ENCODE measurements around the gene WDR27.
"Not testable (repeated sequence)": the region's sequence is repeated elsewhere in the genome, so short reads cannot be mapped to it uniquely, and the experiment has no call there.

The WDR27 gene

DNA sequence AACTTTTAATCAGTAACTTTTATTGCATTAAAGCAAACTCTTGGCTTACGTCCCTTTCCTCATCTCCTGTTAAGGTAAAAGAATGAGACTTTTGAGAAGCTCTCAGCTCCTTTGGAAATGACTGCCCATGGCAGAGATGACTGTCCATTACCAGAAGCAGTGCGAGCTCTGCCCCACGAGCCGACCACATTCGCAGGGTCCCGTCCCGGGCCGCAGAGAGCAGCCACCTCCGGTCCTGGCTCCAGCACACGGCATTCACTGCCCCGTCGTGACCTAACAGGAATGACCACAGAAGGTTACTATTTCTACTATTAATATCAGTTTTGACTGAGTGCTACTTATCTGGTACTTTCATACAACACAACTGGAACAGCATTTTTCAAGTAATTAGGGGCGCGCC, 63.4 kb downstream of the WDR27 start:
- DNase-seq, result no peak

DNA sequence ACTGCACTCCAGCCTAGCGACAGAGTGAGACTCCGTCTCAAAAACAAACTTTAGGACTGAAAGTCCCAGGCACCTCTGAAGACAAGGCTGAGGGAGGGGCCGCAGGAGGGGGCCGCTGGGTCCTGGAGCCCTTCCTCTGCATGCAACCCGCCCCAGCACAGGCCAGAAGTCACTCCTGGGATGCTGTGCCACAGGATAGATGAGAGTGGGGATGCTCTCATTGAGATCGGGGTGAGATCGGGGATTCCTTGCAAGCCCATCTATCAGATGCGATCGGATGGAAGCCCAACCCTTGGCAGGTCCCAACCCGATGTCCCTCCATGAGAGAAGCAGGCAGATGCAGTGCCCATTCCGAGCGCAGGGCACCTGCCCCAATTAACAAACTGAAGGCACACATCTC, 66.5 kb downstream of the WDR27 start:
- DNase-seq, result no peak

DNA sequence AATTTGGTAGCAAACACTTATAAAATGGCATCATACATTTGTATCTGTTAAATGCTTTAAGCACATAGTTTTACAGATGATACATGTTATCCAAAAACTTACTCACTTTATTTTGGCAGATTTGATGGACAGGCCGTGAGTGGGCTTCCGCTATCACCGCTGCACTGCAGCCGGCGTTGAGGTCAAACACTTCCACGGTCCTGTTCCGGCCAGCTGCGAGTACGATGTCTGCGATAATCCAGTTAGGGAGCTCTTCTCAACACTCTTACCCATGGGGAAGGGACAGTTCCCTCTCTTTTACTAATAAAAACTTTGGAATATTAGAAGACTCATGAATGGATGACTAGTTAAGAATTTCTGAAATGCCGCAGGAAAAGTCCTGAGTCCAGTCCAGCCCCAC, 69.0 kb downstream of the WDR27 start:
- DNase-seq, result no peak

DNA sequence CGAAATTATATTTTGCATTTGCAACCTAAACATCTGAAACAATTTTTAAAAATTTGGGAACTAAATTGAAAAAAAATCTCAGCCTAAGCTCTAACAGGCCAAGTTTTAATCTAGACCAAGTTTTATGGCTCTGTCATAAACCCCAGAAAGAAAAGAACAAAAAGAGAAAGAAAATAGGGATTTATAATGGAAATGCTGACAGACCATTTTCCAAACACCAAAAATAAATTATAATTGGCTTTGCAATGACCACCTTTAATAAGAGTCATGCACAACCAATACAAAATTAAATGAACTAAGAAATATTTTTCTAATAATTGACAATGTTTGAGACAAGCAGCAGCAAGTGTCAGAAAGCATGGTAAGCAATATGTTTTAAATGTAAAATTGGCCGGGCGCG, 72.6 kb downstream of the WDR27 start:
- DNase-seq, result no peak

DNA sequence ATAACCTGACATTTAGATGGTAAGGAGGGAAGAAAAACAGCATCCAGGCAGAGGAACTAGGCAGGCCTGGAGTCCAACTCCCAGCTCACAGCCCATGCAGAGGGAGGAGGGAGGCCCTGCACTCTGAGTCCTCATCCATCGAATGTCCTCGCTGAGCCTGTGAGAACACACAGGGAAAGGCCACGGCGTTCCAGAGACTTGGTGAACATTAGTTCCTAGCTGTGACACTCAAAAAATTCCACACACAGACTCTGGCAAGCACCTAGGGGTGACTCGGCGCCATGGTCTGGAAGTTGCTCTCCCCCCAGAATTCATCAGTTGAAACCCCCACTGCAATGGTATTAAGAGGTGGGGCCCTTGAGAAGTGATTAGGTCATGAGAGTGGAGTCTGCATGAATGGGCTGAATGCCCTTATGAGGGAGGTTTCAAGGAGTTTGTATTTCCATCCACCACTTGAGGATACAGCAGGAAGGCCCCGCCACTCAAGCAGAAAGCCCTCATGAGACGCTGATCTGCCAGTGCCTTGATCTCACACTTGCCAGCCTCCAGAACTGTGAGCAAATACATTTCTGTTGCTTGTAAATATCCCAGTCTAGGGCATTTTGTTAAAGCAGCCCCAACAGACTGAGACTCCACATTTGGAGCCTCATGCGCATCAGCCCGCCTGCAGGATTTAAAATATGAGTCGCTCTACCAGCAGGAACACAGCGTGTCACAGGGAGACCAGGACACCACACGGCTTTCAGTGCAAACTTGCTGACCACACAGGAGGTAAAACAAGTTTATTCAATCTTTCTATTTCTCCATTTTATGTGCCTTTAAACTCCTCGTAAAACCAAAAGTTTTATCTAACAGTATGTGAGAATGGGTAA, 73.9 kb downstream of the WDR27 start:
- no peak for DNase-seq

DNA sequence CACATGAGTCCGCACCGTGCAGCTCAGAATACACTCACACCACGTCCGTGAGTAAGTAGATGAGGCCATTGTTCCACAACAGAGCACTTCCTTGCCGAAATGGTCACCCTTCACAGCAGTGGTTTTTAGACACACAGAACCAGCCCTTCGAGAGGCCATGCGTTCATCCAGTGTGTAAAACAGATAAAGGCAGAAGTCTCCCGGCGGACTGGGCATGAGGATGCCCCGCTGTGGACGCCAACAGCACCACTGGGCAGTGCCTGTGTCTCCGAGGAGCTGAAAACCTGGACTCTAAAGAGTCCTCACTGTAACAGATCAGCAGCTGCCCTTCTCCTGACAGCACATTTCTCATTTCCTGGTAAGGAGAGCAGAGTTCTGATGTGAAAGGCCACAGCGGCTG, 75.2 kb downstream of the WDR27 start:
- no peak for DNase-seq

DNA sequence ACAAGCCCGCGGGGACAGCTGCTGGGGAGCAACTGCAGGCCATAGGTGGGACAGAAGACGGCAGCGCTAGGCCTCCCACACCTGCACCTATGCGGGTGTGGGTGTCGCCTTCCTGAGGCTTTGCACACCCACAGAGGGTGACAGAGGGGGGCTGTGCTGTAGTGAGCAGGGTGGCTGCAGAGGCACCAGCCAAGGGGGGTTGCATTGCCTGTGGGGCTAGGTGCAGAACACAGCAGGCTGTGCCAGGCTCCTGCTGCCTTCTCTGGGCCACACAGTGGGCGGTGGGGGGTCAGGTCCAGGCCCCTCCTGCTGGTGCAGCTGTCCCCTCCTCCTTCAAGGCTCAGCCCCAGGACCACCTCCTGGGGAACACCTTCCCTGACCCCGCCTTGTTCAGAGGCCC, 75.7 kb downstream of the WDR27 start:
- no peak for DNase-seq

DNA sequence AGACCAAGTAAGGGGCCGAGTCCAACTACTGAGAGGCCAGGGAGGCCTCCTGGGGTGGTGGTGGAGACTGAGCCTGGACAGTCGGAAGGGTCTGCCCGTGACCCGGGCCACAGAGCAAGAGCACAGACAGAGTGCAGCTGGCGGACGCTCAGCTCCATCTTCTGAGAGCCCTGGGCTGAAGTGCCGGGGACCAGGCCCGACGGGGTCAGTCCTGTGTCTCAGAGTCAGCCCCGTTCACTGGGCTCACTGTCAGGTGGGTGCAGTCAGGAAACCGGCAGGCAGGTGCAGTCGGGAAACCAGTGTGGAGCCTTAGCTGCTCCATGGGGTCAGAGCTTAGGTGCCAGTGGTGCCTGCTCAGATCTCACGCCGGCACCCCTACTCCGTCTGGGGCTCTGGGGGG, 76.5 kb downstream of the WDR27 start:
- no peak for DNase-seq

DNA sequence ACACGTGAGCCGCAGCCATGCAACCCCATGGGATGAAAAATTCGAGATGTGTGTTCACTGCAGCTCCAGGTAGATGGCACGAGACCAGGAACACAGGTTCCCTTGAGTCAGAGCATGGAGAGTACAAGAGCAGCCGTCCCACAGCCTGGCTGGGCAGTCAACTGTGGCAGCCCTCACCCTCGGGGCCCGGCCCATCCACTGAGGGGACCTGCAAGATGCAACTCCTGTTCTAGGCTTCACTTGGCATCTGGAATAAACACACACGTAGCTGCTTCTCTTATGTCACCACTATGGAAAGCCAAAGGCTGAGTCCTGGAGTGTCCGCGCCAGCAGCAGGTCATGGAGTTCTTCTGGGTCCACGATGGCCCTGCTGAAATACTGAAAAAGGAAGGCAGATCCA, 77.0 kb downstream of the WDR27 start:
- no peak for DNase-seq

DNA sequence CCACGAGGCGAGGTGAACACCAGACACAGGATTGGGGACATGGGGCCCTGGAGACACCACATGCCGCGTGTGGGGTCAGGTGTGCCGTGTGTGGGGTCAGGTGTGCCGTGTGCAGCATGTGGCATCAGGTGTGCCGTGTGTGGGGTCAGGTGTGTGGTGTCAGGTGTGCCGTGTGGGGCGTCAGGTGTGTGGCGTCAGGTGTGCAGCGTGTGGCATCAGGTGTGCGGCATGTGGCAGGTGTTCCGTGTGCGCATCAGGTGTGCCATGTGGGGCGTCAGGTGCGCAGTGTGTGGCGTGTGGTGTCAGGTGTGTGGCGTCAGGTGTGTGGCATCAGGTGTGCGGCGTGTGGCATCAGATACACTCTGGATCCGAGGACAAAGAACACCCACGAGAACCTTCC, 77.9 kb downstream of the WDR27 start:
- no peak for DNase-seq

DNA sequence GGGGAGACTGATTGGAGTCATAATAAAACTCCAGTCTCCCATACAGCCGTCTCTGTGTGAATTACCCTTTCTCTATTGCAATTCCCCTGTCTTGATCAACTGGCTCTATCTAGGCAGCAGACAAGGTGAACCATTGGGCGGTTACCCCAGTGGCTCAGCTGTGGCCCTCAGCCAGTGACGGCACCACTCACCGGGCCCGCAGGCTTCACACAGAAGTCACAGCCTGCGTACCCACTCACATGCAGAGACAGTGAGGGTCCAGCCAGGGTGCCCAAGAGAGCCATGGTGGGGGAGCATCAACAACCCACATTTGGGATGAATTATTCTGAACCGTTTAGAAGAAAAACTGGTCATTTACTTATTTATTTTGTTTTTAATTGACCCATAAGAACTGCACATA, 78.5 kb downstream of the WDR27 start:
- no peak for DNase-seq

DNA sequence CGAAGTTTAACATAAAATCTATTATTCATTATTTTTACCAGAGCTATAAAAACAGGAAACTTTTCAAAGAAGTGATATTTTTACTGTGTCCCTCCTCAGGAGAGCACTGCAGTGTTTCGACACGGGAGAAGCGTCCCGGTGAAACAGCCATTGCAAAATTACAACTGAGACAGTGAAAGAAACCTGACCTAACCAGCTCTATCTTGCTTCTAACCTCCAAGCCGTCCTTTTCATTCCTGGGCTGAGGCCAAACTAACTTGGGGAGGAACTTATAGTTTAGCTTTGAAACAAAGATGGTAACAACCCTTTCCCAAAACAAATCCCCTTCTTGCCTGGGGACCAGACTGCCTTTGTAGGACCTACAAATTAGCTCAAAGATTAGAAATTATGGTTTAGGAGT, 79.2 kb downstream of the WDR27 start:
- no peak for DNase-seq

DNA sequence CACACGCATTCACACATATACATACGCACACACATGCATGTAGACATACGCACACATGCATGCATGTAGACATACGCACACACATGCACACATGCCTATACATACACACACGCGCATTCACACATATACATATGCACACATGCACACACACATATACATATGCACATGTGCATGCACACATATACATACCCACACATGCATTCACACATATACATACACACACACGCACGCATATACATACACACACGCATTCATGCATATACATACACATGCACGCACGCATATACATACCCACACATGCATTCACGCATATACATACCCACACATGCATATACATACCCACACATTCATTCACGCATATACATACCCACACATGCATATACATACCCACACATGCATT, 80.5 kb downstream of the WDR27 start:
- no peak for DNase-seq

DNA sequence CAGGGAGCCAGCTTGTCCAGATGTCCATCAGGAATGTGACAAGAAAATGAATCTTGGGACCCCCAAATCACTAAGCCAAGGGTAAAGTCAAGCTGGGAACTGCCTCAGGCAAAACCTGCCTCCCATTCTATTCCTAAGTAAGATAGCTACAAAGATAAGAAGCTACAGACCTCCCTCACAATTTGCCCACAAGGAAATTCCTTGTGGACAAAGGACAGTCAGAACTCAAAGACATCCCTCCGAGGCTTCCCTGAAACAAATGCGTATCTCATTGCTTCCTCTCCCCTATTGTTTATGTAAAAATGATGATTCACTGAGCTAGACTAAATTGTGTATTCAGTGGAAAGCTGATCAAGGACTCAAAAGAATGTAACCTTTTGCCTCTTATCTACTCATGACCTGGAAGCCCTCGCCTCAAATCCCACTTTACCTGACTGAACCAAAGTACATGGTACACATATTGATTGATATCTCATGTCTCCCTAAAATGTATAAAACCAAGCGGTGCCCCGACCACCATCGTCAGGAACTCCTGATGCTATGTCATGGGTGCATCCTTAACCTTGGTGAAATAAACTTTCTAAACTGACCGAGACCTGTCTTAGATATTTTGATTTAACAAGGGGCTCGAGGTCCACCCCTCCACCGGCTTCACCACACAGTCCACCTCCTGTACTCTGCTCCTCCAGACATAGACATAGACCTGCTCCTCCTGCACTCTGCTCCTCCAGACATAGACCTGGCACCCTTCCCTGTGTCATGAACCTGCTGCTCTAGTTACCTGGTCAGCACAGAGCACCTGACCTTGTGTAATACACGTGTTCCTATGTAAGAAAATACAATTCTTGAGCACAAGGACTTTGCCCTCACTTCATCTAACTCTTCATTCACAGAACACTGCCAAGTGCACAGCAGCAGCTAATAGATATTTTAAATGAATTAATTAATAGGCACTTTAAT, 81.4 kb downstream of the WDR27 start:
- no peak for DNase-seq

DNA sequence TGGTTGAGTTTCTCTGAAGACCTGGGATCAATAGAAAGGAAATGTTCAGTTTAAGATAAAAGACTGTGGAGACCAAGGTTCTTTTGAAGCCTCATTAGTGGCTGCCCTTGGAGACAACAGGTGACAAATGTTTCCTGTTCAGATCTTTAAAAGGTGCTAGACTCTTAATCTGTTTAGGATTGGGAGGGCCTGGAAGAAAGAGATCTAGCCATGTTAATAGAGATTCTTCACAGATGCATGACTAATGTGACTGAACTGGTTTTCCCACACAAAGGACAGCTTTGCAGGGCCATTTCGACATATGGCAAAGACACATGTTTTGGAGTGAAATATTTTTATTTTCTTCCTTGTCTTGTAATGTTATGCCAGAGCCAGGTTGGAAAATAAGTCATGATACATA, 82.2 kb downstream of the WDR27 start:
- DNase-seq, result no peak

DNA sequence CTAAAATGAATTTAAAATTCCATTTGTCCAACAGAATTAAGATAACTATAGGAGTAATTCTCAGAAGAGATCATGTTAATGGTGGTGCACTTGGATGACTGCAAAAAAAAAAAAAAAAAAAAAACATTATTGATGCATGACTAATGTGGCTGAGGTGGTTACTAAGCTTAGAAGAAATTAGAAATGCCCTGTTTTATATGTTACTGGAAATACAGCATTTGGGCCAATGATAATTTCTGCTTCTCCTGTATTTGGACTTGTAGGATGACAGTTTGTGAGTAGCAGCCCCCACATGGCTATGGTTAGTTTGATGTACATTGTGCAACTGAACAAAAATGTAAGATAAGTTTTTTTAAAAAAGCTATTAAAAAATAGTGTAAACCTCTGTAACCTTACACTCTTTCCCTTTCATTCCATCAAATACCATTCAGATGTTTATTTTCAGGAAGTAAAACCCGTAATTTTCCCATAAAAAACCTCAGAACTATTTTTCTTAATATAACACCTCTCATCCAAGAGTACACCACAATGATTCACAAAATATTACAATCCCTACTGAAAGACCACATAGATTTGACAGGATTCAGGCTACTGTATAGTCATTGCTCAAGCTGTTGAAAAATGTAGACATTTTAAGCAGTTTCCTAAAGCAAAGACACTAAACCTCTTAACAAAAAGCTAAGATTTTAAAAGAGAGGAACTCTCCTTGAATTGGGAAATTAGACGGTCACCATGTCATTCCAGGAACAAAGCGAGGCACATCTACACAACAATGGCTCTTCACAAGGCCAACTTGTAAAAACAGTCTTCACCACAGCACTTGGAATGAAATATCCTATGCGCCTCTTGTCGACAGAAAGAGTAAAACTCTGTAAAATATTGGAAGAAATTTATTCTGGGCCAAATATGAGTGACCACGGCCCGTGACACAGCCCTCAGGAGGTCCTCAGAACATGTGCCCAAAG, 83.0 kb downstream of the WDR27 start:
- DNase-seq, result no peak

DNA sequence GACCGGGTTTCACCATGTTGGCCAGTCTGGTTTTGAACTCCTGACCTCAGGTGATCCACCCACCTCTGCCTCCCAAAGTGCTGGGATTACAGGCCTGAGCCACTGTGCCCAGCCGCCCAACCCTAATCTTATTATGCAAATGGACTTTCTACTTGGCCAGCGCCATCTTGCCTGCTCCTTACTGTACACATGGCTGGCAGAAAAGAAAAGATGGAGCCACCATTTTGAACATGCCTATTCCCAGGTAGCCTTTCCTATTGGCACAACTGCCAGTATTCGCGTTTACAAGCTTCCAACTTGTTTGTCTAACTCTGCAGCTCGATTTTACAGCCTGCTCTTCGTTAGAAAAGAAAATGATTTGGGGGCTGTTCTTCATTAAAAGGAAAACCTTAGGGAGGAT, 84.3 kb downstream of the WDR27 start:
- no peak for DNase-seq

DNA sequence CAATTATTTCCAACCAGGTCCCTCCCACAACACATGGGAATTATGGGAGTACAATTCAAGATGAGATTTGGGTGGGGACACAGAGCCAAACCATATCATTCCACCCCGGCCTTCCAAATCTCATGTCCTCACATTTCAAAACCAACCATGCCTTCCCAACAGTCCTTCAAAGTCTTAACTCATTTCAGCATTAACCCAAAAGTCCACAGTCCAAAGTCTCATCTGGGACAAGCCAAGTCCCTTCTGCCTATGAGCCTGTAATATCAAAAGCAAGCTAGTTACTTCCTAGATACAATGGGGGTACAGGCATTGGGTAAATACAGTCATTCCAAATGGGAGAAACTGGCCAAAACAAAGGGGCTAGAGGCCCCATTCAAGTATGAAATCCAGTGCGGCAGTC, 93.2 kb downstream of the WDR27 start:
- DNase-seq, result not testable (repeated sequence)

DNA sequence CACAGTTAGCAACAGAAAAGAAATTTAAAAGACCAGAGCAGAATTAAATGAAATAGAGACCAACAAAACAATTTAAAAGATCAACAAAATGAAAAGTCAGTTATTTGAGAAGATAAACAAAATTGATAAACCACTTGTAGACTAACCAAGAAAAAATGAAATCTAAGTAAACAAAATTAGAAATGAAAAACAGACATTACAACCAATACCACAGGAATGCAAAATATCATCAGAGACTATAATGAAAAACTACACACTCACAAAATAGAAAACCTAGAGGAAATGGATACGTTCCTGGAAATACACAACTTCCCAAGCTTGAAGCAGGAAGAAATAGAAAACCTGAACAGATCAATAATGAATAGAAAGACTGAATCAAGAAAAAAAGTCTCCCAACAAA, 97.8 kb downstream of the WDR27 start:
- DNase-seq, result no peak

DNA sequence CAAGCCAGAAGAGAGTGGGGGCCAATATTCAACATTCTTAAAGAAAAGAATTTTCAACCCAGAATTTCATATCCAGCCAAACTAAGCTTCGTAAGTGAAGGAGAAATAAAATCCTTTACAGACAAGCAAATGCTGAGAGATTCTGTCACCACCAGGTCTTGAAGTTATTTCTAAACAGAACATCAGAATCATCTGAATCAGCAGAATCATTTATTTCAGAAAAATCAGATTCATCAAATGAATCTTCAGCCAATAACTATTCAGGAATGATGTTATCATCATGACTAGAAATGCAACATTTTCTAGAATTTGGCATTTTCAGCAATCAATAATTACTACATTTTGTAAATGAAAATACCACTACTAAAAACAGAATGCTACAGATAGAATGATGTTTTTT, 100.7 kb downstream of the WDR27 start:
- not testable (repeated sequence) for DNase-seq

DNA sequence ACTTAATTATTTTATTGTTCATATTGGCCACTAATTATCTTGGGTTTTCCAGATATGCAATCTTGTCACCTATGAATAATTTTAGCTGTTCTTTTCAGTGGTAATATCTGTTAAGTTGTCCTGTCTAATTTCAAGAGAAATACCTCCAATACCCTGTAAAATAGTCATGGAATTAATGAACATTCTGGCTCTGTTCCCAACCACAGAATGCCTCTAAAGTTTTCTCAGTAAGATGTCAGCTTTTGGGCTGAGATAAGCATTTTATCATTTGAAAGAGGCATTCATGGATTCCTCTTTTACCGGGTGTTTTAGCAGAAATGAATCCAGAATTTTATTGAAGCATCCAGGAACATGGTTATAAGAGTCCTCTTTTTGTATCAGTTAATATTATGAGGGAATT, 109.3 kb downstream of the WDR27 start:
- no peak for DNase-seq

DNA sequence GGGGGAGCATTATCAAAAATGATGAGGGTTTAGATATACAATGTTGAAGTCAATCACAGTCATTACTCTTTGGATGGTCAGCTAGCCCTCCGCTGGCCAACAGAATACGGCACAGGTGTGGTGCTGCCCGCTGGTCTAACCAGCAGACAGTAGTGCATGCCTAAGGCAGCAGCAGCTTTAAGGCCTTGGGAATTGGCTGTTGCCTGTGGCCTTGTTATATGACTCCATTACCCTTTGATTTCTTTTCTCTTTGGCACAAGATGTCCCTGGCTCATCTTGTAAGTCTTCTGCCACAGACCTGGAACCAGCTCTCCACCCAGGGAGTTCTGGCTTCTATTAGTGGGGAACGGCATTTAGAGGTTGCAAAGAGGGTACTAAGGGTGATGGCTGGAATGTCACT, 110.2 kb downstream of the WDR27 start:
- DNase-seq, result no peak

DNA sequence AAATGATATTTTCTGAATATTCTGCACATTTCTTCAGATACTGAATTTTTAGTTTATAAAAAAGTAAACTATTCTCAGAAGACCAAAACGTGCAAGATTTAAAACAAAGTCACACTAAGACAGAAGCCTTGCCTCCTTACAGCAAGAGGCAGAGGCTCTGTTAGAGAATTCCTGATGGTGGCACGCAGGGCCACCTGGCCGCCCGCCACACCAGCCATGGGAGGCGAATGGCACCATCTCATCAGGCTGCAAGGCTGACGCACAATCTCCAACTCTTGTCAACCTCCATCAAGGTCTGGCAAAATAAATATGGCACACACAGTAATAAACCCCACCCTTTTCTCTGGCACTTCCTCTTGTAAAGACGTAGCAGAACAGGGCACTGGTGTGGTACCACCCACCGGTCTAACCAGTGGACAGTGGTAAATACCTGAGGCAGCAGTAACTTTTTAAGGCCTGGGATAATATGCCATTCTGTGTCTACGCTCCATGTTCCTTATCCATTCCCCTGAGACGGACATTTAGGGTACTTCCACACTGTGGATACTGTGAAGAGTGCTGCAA, 111.4 kb downstream of the WDR27 start:
- no peak for DNase-seq
